AG09319 (cell line): ENCODE measurements around the gene MFAP3L.

ENCODE experiments used
- DNase-seq: peaks from one replicate; pipeline ENCODE4 v3.0.0-alpha.2; 2010; ENCODE audit warnings: low read depth; ENCODE audit errors: extremely low read depth
- TF ChIP-seq, protein P1 (sequence below): IDR thresholded peaks from 2 replicates; pipeline ENCODE4 v1.5.1; 2011; ENCODE audit warnings: low read depth, mild to moderate bottlenecking, inconsistent platforms, low read length, moderate library complexity

The MFAP3L gene

DNA sequence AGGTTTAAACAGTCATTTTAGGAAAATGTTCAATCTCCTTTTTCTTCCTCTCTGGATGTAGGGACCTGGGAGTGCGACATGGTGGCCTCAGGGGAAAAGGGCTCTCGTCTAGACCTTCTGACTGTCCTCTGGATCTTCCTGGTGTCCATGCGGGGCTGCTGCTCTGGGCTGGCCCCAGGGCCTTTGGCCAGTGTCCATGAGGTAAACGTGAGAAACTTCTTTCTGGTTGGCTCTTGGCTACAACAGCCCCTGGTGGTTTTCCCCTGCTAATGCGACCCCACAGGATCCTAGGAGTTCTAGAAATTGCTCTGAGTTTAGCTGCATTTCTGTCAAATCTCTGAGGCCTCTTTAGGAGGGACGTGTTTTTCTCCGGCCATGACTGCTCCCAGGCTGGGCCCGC lies 85.7 kb downstream of the MFAP3L start:
- DNase-seq: no peak
- TF ChIP-seq, protein P1, sequence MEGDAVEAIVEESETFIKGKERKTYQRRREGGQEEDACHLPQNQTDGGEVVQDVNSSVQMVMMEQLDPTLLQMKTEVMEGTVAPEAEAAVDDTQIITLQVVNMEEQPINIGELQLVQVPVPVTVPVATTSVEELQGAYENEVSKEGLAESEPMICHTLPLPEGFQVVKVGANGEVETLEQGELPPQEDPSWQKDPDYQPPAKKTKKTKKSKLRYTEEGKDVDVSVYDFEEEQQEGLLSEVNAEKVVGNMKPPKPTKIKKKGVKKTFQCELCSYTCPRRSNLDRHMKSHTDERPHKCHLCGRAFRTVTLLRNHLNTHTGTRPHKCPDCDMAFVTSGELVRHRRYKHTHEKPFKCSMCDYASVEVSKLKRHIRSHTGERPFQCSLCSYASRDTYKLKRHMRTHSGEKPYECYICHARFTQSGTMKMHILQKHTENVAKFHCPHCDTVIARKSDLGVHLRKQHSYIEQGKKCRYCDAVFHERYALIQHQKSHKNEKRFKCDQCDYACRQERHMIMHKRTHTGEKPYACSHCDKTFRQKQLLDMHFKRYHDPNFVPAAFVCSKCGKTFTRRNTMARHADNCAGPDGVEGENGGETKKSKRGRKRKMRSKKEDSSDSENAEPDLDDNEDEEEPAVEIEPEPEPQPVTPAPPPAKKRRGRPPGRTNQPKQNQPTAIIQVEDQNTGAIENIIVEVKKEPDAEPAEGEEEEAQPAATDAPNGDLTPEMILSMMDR: no peak
